ENCODE measurements around the gene TSC22D4.
"Not testable (repeated sequence)": the region's sequence is repeated elsewhere in the genome, so short reads cannot be mapped to it uniquely, and the experiment has no call there.

- TF ChIP-seq CTCF (conservative IDR thresholded peaks at IDR 0.05; ENCODE audit: low read length); EZH2phosphoT487 (IDR thresholded peaks at IDR 0.05; ENCODE audit: borderline replicate concordance, low read depth, low read length): not testable (repeated sequence)
Observed at GRCh38 chr7:100453854-100454253, 25.2 kb downstream of the TSC22D4 start.

Measured in OCI-LY7 (cell line).